IMR-90 (cell line): Measurements from ENCODE around the gene ACTBL2. TPM values are rescaled to one million over a fixed set of nuclear protein-coding genes. Genes with fewer than 3 reads are reported as not detected.

ENCODE experiments used
- ATAC-seq: fragments of 200-7000 bp; cut with Tn5 transposase; 2 replicates; pipeline ENCODE4 v1.9.1; 2020; ENCODE audit warnings: low read depth, mild to moderate bottlenecking, moderate library complexity
- BruUV-seq: library from RNA; stranded (reverse); fragments of 400-500 nt; replicated peaks from 2 replicates; lab custom pipeline; 2021; lab: Mats Ljungman, UMichigan
- CTCF ChIA-PET: fragments of 300-600 bp; formaldehyde crosslinking; extraction: SDS; loops from one replicate; lab custom pipeline; 2021; ENCODE audit warnings: antibody characterized with exemption; lab: Yijun Ruan, JAX
- POLR2A ChIA-PET: fragments of 300-600 bp; sonication (Branson Sonifier 250); formaldehyde crosslinking; loops from one replicate; lab custom pipeline; 2022; ENCODE audit warnings: antibody characterized with exemption; ENCODE audit not compliant: unreplicated experiment; lab: Charles Lee
- DNase-seq: peaks from one replicate; pipeline ENCODE4 v3.0.0; 2013
- H2AFZ ChIP-seq: replicated peaks from 2 replicates; pipeline ENCODE3; 2013; ENCODE audit warnings: low read length, mild to moderate bottlenecking; ENCODE audit not compliant: poor library complexity
- H2AK5ac ChIP-seq: 2 replicates; pipeline ENCODE4 v1.6.1; 2013; ENCODE audit warnings: low read depth, low read length, inconsistent platforms
- H2AK9ac ChIP-seq: replicated peaks from 2 replicates; pipeline ENCODE3; 2013; ENCODE audit warnings: mild to moderate bottlenecking, low read depth, low read length, moderate library complexity; ENCODE audit not compliant: poor library complexity
- H2BK120ac ChIP-seq: 2 replicates; pipeline ENCODE4 v1.6.1; 2013; ENCODE audit warnings: low read depth, low read length, inconsistent platforms
- H2BK15ac ChIP-seq: 3 replicates; pipeline ENCODE4 v1.6.1; 2013; ENCODE audit warnings: low read depth, low read length, inconsistent platforms
- H2BK20ac ChIP-seq: 2 replicates; pipeline ENCODE4 v1.6.1; 2013; ENCODE audit warnings: low read depth, mild to moderate bottlenecking, inconsistent platforms, low read length, moderate library complexity
- H2BK5ac ChIP-seq: 2 replicates; pipeline ENCODE4 v1.6.1; 2013; ENCODE audit warnings: mild to moderate bottlenecking, low read depth, low read length, inconsistent platforms; ENCODE audit not compliant: poor library complexity, severe bottlenecking
- H3K14ac ChIP-seq: replicated peaks from 2 replicates; pipeline ENCODE4 v1.6.1; 2013; ENCODE audit warnings: low read depth, low read length, inconsistent platforms
- H3K18ac ChIP-seq: 2 replicates; pipeline ENCODE4 v1.6.1; 2013; ENCODE audit warnings: low read depth, low read length, control low read depth
- H3K23ac ChIP-seq: 2 replicates; pipeline ENCODE4 v1.6.1; 2013; ENCODE audit warnings: low read depth, low read length, inconsistent platforms
- H3K27ac ChIP-seq: 2 replicates; pipeline ENCODE4 v1.5.1; 2013; ENCODE audit warnings: mild to moderate bottlenecking, control low read depth, low read length; ENCODE audit not compliant: insufficient read depth
- H3K27me3 ChIP-seq: 2 replicates; pipeline ENCODE4 v1.6.1; 2013; ENCODE audit warnings: low read length; ENCODE audit not compliant: control insufficient read depth, insufficient read depth
- H3K36me3 ChIP-seq: 2 replicates; pipeline ENCODE4 v1.6.1; 2013; ENCODE audit warnings: low read length, mixed read lengths; ENCODE audit not compliant: control insufficient read depth, insufficient read depth
- H3K4ac ChIP-seq: 2 replicates; pipeline ENCODE4 v1.6.1; 2013; ENCODE audit warnings: low read depth, low read length, inconsistent platforms
- H3K4me1 ChIP-seq: 2 replicates; pipeline ENCODE4 v1.6.1; 2013; ENCODE audit warnings: low read length, mixed read lengths; ENCODE audit not compliant: control insufficient read depth, insufficient read depth
- H3K4me2 ChIP-seq: 2 replicates; pipeline ENCODE4 v1.6.1; 2013; ENCODE audit warnings: low read depth, mild to moderate bottlenecking, control low read depth, low read length, moderate library complexity
- H3K4me3 ChIP-seq: 2 replicates; pipeline ENCODE4 v1.5.1; 2013; ENCODE audit warnings: low read depth, mild to moderate bottlenecking, control low read depth, low read length, moderate library complexity; ENCODE audit not compliant: insufficient read depth
- H3K56ac ChIP-seq: 2 replicates; pipeline ENCODE4 v1.6.1; 2013; ENCODE audit warnings: low read length, inconsistent platforms; ENCODE audit not compliant: insufficient read depth; ENCODE audit errors: extremely low read depth
- H3K79me1 ChIP-seq, 2 experiments: 2 replicates each; pipeline ENCODE4 v1.6.1; 2013; ENCODE audit warnings: low read length in 2 of 2, inconsistent platforms in 1 of 2, low read depth in 1 of 2
- H3K9ac ChIP-seq: 2 replicates; pipeline ENCODE4 v1.6.1; 2013; ENCODE audit warnings: low read depth, low read length, control low read depth
- H3K9me1 ChIP-seq: 2 replicates; pipeline ENCODE4 v1.6.1; 2013; ENCODE audit warnings: low read length, inconsistent platforms; ENCODE audit not compliant: insufficient read depth
- H3K9me3 ChIP-seq: 2 replicates; pipeline ENCODE4 v1.6.1; 2013; ENCODE audit warnings: low read length; ENCODE audit not compliant: control insufficient read depth, insufficient read depth
- H4K20me1 ChIP-seq: 2 replicates; pipeline ENCODE4 v1.6.1; 2013; ENCODE audit warnings: low read length, inconsistent platforms; ENCODE audit not compliant: insufficient read depth
- H4K5ac ChIP-seq: 2 replicates; pipeline ENCODE4 v1.6.1; 2013; ENCODE audit warnings: mild to moderate bottlenecking, low read depth, low read length, control low read depth
- H4K8ac ChIP-seq, 2 experiments: 2 replicates each; pipeline ENCODE4 v1.6.1; 2013; ENCODE audit warnings: low read depth in 2 of 2, low read length in 2 of 2, control low read depth in 1 of 2, inconsistent platforms in 1 of 2
- H4K91ac ChIP-seq: 2 replicates; pipeline ENCODE4 v1.6.1; 2013; ENCODE audit warnings: low read depth, low read length, inconsistent platforms; ENCODE audit not compliant: insufficient read depth
- CEBPB ChIP-seq: IDR thresholded peaks from 2 replicates; pipeline ENCODE4 v1.6.1; 2012; ENCODE audit warnings: low read depth, low read length, improper control_type of control experiment
- RCOR1 ChIP-seq: IDR thresholded peaks from 2 replicates; pipeline ENCODE4 v1.6.1; 2012; ENCODE audit warnings: mild to moderate bottlenecking, low read length, improper control_type of control experiment; ENCODE audit not compliant: insufficient replicate concordance
- WGBS, 2 experiments: methylation state at CpG; one replicate each; pipeline versions ENCODE4 v1.1.5 to v1.1.7; 2013; ENCODE audit warnings: missing lambda C conversion rate in 2 of 2; ENCODE audit not compliant: insufficient read length in 1 of 2; ENCODE audit errors: extremely low coverage in 2 of 2; 5-methylcytosine and 5-hydroxymethylcytosine counted together
- dilution Hi-C: fragments of 300-500 bp; cut with HindIII; formaldehyde crosslinking; loops from one replicate; pipeline ENCODE4 v1.14.3; 2018; ENCODE audit warnings: low sequenced_read_pairs; ENCODE audit not compliant: unreplicated experiment
- in situ Hi-C: fragments of 300-500 bp; cut with MboI; formaldehyde crosslinking; loops from 3 replicates; pipeline ENCODE4 v1.14.3; 2019; ENCODE audit warnings: low sequenced_read_pairs, inconsistent platforms, mixed read lengths
- intact Hi-C: fragments of 100-400 bp; cut with micrococcal nuclease; formaldehyde crosslinking; loops from 2 replicates; pipeline ENCODE4 v1.10.0; 2022
- polyA plus RNA-seq, 3 experiments: library from polyadenylated mRNA; depleted of rRNA; stranded (reverse); fragments of >200 nt; gene quantifications; 2 replicates each; pipeline ENCODE4 v1.2.3, GENCODE V29; 2012; ENCODE audit warnings: low replicate concordance in 1 of 3
- total RNA-seq: library from RNA; depleted of rRNA; stranded (reverse); fragments of >200 nt; gene quantifications from 2 replicates; pipeline ENCODE4 v1.2.3, GENCODE V29; 2012

Gene ACTBL2
- total and polyA plus RNA-seq, 2 of the 4 experiments (the other 2 are of a cell fraction), result 0.29 to 1.6 TPM

- intact Hi-C loops (no loop called here), in situ Hi-C loops (no loop called here), dilution Hi-C loops (no loop called here)
- Histone ChIP-seq H3K4me1 (peaks cover 30% of the 10 kb centered on the region), H3K36me3 (no peaks in the 10 kb centered on the region), H3K4ac (peak overlapping the region; percentile 88), H3K23ac (peak overlapping the region; percentile 52; the same call in 1 of the 2 replicates), H2BK120ac (peak overlapping the region; percentile 88), H2BK15ac (peak overlapping the region; percentile 85; the same call in 2 of the 3 replicates), H2AK9ac (no peak overlapping the region), H3K4me3 (no peak overlapping the region), H3K14ac (peak overlapping the region; percentile 81), H2AK5ac (peak overlapping the region; percentile 75; the same call in 1 of the 2 replicates), H3K27me3 (no peaks in the 10 kb centered on the region), H4K20me1 (no peaks in the 10 kb centered on the region), H2BK5ac (peak overlapping the region; percentile 36), H4K91ac (peak overlapping the region; percentile 86), H2AFZ (no peak overlapping the region), H2BK20ac (peak overlapping the region; percentile 85), H3K79me1 (no peaks in the 10 kb centered on the region), H3K9me1 (peaks cover 9% of the 10 kb centered on the region; the same call in 1 of the 2 replicates), H3K9ac (no peak overlapping the region), H3K4me2 (no peak overlapping the region; the same call in 1 of the 2 replicates), H4K8ac (peak overlapping the region; percentile 11 to 41; a peak in 3 of 4 replicates), H3K9me3 (no peaks in the 10 kb centered on the region), H3K27ac (peak overlapping the region; percentile 70; the same call in 1 of the 2 replicates), H3K18ac (peak overlapping the region; percentile 84), H4K5ac (peak overlapping the region; percentile 62), H3K56ac (peak overlapping the region; percentile 38; the same call in 1 of the 2 replicates)
- 82% methylated on average over 2 of the region's 4 CpGs; no CpG with 5 or more reads in 1 of the 2 experiments for WGBS, 2 experiments
- BruUV-seq, result no TSS peak
- TF ChIP-seq RCOR1 (no peak), CEBPB (peak; percentile 59)
- ATAC-seq (peak; percentile 40), DNase-seq (peak; percentile 73)
- POLR2A ChIA-PET, result no interaction called here
- CTCF ChIA-PET, result no interaction called here
Observed at GRCh38 chr5:57450991-57451876, 31.4 kb downstream of the ACTBL2 start.
